Left colon (tissue), 2 donors: ENCODE results near the gene BRCA1. TPM values are rescaled to one million over a fixed set of nuclear protein-coding genes. Genes with fewer than 3 reads are reported as not detected.
A peak's percentile ranks its signal among the peaks of the same experiment; 100 is the strongest.

Experiments
- ATAC-seq: fragments of 200-7000 bp; cut with Tn5 transposase; one replicate; pipeline ENCODE4 v1.9.1; 2020; ENCODE audit warnings: mild to moderate bottlenecking, moderate library complexity
- DNase-seq, 2 donors: peaks; one replicate each; pipeline ENCODE4 v3.0.0-alpha.2; 2020
- intact Hi-C, 2 donors: fragments of 100-400 bp; cut with DNase I in 1 of 2; cut with micrococcal nuclease in 1 of 2; formaldehyde crosslinking; loops; one replicate each; pipeline versions ENCODE4 v1.11.2 to v1.14.0; 2022; cut with DNase I, micrococcal nuclease
- total RNA-seq, 2 donors: library from RNA; stranded (reverse); fragmentation: NEBNext Ultra II Directional; extraction: Animal tissue kit (Norgen Biotek cat#: 25700); gene quantifications; one replicate each; pipeline ENCODE4 v1.2.1, GENCODE V29; 2021
- donor health status: DM: no; HTN: no; CAD: no.
- donor health status: DM: yes; HTN: yes; CAD: no.

The BRCA1 gene
- total RNA-seq, 2 donors from 2014 or later, result 7.0 to 10.3 TPM

GRCh38 chr17:43033948-43034881, 90.9 kb downstream of the BRCA1 start:
- no peak for DNase-seq
- ATAC-seq, result no peak
- intact Hi-C loops, result no loop called here

GRCh38 chr17:43031666-43032065, 93.5 kb downstream of the BRCA1 start:
- ATAC-seq, result no peak
- no peak for DNase-seq
- intact Hi-C loops, result no loop called here

GRCh38 chr17:43030137-43030767, 94.9 kb downstream of the BRCA1 start:
- intact Hi-C loops, result no loop called here
- ATAC-seq (no peak), DNase-seq (no peak)

- ATAC-seq (no peak), DNase-seq (no peak)
- intact Hi-C loops, result loop anchor here in 1 of 2 donors (10.0 kb wide), 1 partner anchor 146 kb away; the partner anchor contains the start of gene NBR1
These were observed 96.8 kb downstream of the BRCA1 start for GRCh38 chr17:43028221-43028861.

GRCh38 chr17:43027091-43028032, 97.8 kb downstream of the BRCA1 start:
- intact Hi-C loops, result loop anchor here in 1 of 2 donors (10.0 kb wide), 1 partner anchor 147 kb away; the partner anchor contains the start of gene NBR1
- DNase-seq, result no peak
- no peak for ATAC-seq

- ATAC-seq, result no peak
- no peak for DNase-seq
- intact Hi-C loops, result loop anchor here in 1 of 2 donors (10.0 kb wide), 1 partner anchor 148 kb away; the partner anchor contains the start of gene NBR1
These were observed 98.6 kb downstream of the BRCA1 start for GRCh38 chr17:43026595-43026994.

- intact Hi-C loops, result loop anchor here in 1 of 2 donors (10.0 kb wide), 1 partner anchor 149 kb away; the partner anchor contains the start of gene NBR1
- no peak for ATAC-seq
- DNase-seq, result no peak
These were observed 99.2 kb downstream of the BRCA1 start for GRCh38 chr17:43025766-43026537.

- intact Hi-C loops, result loop anchor here in 1 of 2 donors (10.0 kb wide), 1 partner anchor 150 kb away; the partner anchor contains the start of gene NBR1
- ATAC-seq (no peak), DNase-seq (no peak)
These were observed 99.9 kb downstream of the BRCA1 start for GRCh38 chr17:43025290-43025657.

GRCh38 chr17:43024407-43025289, 100.5 kb downstream of the BRCA1 start, which contains the start of gene RND2:
Gene RND2, plus strand, starts transcription at chr17:43025231. Its CDS starts 117 bp downstream, at chr17:43025348.
- DNase-seq, result peak; percentile 83 to 90
- intact Hi-C loops, result loop anchor here in 1 of 2 donors (10.0 kb wide), 1 partner anchor 150 kb away; the partner anchor contains the start of gene NBR1
- ATAC-seq, result peak; percentile 61

GRCh38 chr17:43021741-43022512, 103.2 kb downstream of the BRCA1 start, which contains the start of gene VAT1:
Gene VAT1, minus strand, starts transcription at chr17:43022385. Its CDS starts 63 bp downstream, at chr17:43022322.
- peak; percentile 82 for ATAC-seq
- peak; percentile 78 to 87 for DNase-seq
- intact Hi-C loops, result loop anchor here in 1 of 2 donors (10.0 kb wide), 1 partner anchor 153 kb away; the partner anchor contains the start of gene NBR1

GRCh38 chr17:43020789-43021740, 104.1 kb downstream of the BRCA1 start:
- peak; percentile 8 for ATAC-seq
- intact Hi-C loops, result loop anchor here in 1 of 2 donors (10.0 kb wide), 1 partner anchor 154 kb away; the partner anchor contains the start of gene NBR1
- peak; percentile 65 to 77 for DNase-seq

GRCh38 chr17:43020030-43020621, 105.0 kb downstream of the BRCA1 start:
- ATAC-seq, result no peak
- intact Hi-C loops, result loop anchor here in 1 of 2 donors (10.0 kb wide), 1 partner anchor 155 kb away; the partner anchor contains the start of gene NBR1
- no peak for DNase-seq

GRCh38 chr17:43019418-43019817, 105.7 kb downstream of the BRCA1 start:
- peak; percentile 42 for ATAC-seq
- no peak for DNase-seq
- intact Hi-C loops, result no loop called here

- ATAC-seq, result no peak
These were observed 106.2 kb downstream of the BRCA1 start for GRCh38 chr17:43018932-43019331.

More at GRCh38 chr17:43018932-43019331, 106.2 kb downstream of the BRCA1 start:
- no peak for DNase-seq
- intact Hi-C loops, result no loop called here
